ENCODE data around the gene XAB2.
"Not testable (repeated sequence)": the region's sequence is repeated elsewhere in the genome, so short reads cannot be mapped to it uniquely, and the experiment has no call there.

The XAB2 gene

DNA sequence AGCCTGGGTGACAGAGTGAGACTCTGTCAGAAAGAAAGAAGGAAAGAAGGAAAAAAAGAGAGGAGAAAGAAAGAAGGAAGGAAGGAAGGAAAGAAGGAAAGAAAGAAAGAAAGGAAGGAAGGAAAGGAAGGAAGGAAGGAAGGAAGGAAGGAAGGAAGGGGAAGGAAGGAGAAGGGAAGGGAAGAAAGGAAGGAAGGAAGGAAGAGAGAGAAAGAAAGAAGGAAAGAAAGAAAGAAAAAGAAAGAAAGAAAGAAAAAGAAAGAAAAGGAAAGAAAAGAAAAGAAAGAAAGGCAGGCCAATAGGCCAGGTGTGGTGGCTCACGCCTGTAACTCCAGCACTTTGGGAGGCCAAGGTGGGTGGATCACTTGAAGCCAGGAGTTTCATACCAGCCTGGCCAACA, 51.9 kb downstream of the XAB2 start:
- DNase-seq (ENCODE audit: low spot score), result not testable (repeated sequence)

DNA sequence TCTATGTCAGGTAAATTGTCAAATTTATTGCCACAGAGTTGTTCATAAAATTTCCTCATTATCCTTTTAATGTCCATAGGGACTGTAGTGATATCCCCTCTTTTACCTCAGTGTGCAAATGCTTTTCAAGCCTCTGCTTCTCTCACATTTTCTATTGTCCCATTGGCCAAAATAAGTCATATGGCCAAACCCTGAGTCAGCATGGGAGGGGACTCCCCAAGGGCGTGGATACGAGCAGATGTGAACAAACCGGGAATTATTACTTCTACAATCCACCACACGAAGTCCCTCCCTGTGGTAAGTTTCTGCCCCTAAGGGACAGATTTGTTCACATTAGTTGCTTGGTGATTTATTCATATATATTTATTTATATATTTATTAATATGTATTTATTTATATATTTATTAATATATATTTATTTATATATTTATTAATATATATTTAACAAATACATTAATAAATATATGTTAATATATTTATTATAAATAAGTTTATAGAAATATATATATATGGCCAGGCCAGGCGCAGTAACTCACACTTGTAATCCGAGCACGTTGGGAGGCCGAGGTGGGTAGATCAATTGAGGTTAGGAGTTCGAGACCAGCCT, 53.8 kb downstream of the XAB2 start:
- DNase-seq (ENCODE audit: low spot score), result no peak

DNA sequence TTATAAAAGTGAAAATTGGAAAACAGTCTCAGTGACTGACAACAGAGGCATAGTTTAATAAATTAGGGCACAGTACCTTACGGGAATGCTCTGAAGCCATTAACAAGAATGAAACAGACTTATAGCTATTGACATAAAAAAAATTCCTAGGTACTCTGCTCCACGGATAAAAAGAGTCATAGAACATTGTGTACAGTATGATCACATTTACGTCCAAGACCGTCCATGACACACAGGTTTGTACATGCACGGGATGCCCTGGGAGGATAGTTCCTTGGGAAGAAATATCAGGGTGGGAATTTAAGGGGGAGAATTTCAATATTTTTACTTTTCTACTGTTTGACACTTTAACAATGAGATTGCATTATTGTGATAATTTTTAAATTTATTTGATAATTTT, 58.6 kb downstream of the XAB2 start:
- no peak for DNase-seq (ENCODE audit: low spot score)
